Right renal pelvis (tissue), 4 donors: ENCODE data around the gene UPK3BL2. TPM values are rescaled to one million over a fixed set of nuclear protein-coding genes. Genes with fewer than 3 reads are reported as not detected.
"Not testable (repeated sequence)": the region's sequence is repeated elsewhere in the genome, so short reads cannot be mapped to it uniquely, and the experiment has no call there.

Source experiments
- DNase-seq, 4 donors: peaks; one replicate each; pipeline ENCODE4 v3.0.0-alpha.2; 2013; ENCODE audit warnings: low read depth in 4 of 4, low spot score in 3 of 4, missing footprints in 1 of 4
- polyA plus RNA-seq, 4 donors: library from polyadenylated mRNA; unstranded; fragments of 120-200 nt; gene quantifications; one replicate each; pipeline ENCODE4 v1.2.1, GENCODE V29; 2013; ENCODE audit not compliant: insufficient read length in 4 of 4

The UPK3BL2 gene
- polyA plus RNA-seq, 4 donors = 4.6 to 10.9 (median 6.4) TPM

- not testable (repeated sequence) for DNase-seq
Measured at GRCh38 chr7:102532127-102532526, 11.4 kb downstream of the UPK3BL2 start.

GRCh38 chr7:102531583-102531982 lies 11.9 kb downstream of the UPK3BL2 start:
- not testable (repeated sequence) for DNase-seq

GRCh38 chr7:102527822-102528793 lies 15.4 kb downstream of the UPK3BL2 start:
- not testable (repeated sequence) for DNase-seq

- DNase-seq = not testable (repeated sequence)
Measured at GRCh38 chr7:102527182-102527581, 16.3 kb downstream of the UPK3BL2 start.

GRCh38 chr7:102524803-102525202 lies 18.7 kb downstream of the UPK3BL2 start:
- DNase-seq = not testable (repeated sequence)

- not testable (repeated sequence) for DNase-seq
Measured at GRCh38 chr7:102520797-102521196, 22.7 kb downstream of the UPK3BL2 start.

- not testable (repeated sequence) for DNase-seq
Measured at GRCh38 chr7:102517550-102518147, 25.8 kb downstream of the UPK3BL2 start, which contains the start of gene RASA4B. Gene RASA4B (minus strand): TSS chr7:102517777. CDS start chr7:102517710, 67 bp downstream.

GRCh38 chr7:102516951-102517350 lies 26.5 kb downstream of the UPK3BL2 start:
- not testable (repeated sequence) for DNase-seq

- not testable (repeated sequence) for DNase-seq
Measured at GRCh38 chr7:102515889-102516288, 27.6 kb downstream of the UPK3BL2 start.

- not testable (repeated sequence) for DNase-seq
Measured at GRCh38 chr7:102514881-102515721, 28.4 kb downstream of the UPK3BL2 start.

GRCh38 chr7:102512642-102513221 lies 30.8 kb downstream of the UPK3BL2 start:
- DNase-seq = peak; percentile 62 to 93 (median 88)

- not testable (repeated sequence) for DNase-seq
Measured at GRCh38 chr7:102511860-102512522, 31.5 kb downstream of the UPK3BL2 start.

GRCh38 chr7:102510575-102510974 lies 32.9 kb downstream of the UPK3BL2 start:
- DNase-seq = not testable (repeated sequence)

- not testable (repeated sequence) for DNase-seq
Measured at GRCh38 chr7:102507410-102508088, 35.9 kb downstream of the UPK3BL2 start.

- not testable (repeated sequence) for DNase-seq
Measured at GRCh38 chr7:102505298-102506185, 38.0 kb downstream of the UPK3BL2 start.

- not testable (repeated sequence) for DNase-seq
Measured at GRCh38 chr7:102503141-102503540, 40.4 kb downstream of the UPK3BL2 start.

- not testable (repeated sequence) for DNase-seq
Measured at GRCh38 chr7:102498321-102498720, 45.2 kb downstream of the UPK3BL2 start.

- DNase-seq = not testable (repeated sequence)
Measured at GRCh38 chr7:102497308-102497707, 46.2 kb downstream of the UPK3BL2 start.
